Measurements from ENCODE around the gene SFMBT1. TPM values are rescaled to one million over a fixed set of nuclear protein-coding genes. Genes with fewer than 3 reads are reported as not detected.

The SFMBT1 gene
- polyA plus RNA-seq, 1 experiment: 2.0 TPM

- TF ChIP-seq CTCF (IDR thresholded peaks at IDR 0.05; ENCODE audit: low read depth, low read length): no peak
- no peak overlapping the region for H3K27ac ChIP-seq (ENCODE audit: low read depth, low read length)
- ChIA-PET CTCF (no interaction called here), POLR2A (no interaction called here)
- no peak overlapping the region for H3K4me3 ChIP-seq (ENCODE audit: low read depth, low read length)
- DNase-seq (ENCODE audit: low read depth, low spot score): no peak
- no peaks in the 10 kb centered on the region for H3K27me3 ChIP-seq (ENCODE audit: control insufficient read depth, insufficient read depth, low read length)
- no peaks in the 10 kb centered on the region for H3K9me3 ChIP-seq (ENCODE audit: control insufficient read depth, insufficient read depth, low read length)
These were observed 132.8 kb downstream of the SFMBT1 start for GRCh38 chr3:52912885-52913731.

- no peak for DNase-seq (ENCODE audit: low read depth, low spot score)
- CTCF ChIA-PET: no interaction called here
- Histone ChIP-seq H3K27ac (ENCODE audit: low read depth, low read length) (no peak overlapping the region), H3K27me3 (ENCODE audit: control insufficient read depth, insufficient read depth, low read length) (no peaks in the 10 kb centered on the region), H3K9me3 (ENCODE audit: control insufficient read depth, insufficient read depth, low read length) (no peaks in the 10 kb centered on the region), H3K4me3 (ENCODE audit: low read depth, low read length) (no peak overlapping the region)
- no peak for TF ChIP-seq CTCF (IDR thresholded peaks at IDR 0.05; ENCODE audit: low read depth, low read length)
- POLR2A ChIA-PET: no interaction called here
These were observed 135.1 kb downstream of the SFMBT1 start for GRCh38 chr3:52910823-52911222.

GRCh38 chr3:52907497-52907896 lies 138.4 kb downstream of the SFMBT1 start:
- TF ChIP-seq CTCF (IDR thresholded peaks at IDR 0.05; ENCODE audit: low read depth, low read length): peak; percentile 22; the same call in 1 of the 2 replicates
- CTCF ChIA-PET: interaction anchor here (1.0 to 1.1 kb wide), 2 partner anchors 27 to 165 kb away, joined by 3 to 4 read pairs; no protein-coding TSS in a partner anchor
- no peak for DNase-seq (ENCODE audit: low read depth, low spot score)
- POLR2A ChIA-PET: no interaction called here
- Histone ChIP-seq H3K4me3 (ENCODE audit: low read depth, low read length) (no peak overlapping the region), H3K27me3 (ENCODE audit: control insufficient read depth, insufficient read depth, low read length) (no peaks in the 10 kb centered on the region), H3K9me3 (ENCODE audit: control insufficient read depth, insufficient read depth, low read length) (no peaks in the 10 kb centered on the region), H3K27ac (ENCODE audit: low read depth, low read length) (no peak overlapping the region)

- DNase-seq (ENCODE audit: low read depth, low spot score): no peak
- no peak overlapping the region for H3K27ac ChIP-seq (ENCODE audit: low read depth, low read length)
- no peaks in the 10 kb centered on the region for H3K27me3 ChIP-seq (ENCODE audit: control insufficient read depth, insufficient read depth, low read length)
- ChIA-PET CTCF (no interaction called here), POLR2A (no interaction called here)
- H3K9me3 ChIP-seq (ENCODE audit: control insufficient read depth, insufficient read depth, low read length): no peaks in the 10 kb centered on the region
- H3K4me3 ChIP-seq (ENCODE audit: low read depth, low read length): no peak overlapping the region
- no peak for TF ChIP-seq CTCF (IDR thresholded peaks at IDR 0.05; ENCODE audit: low read depth, low read length)
These were observed 141.3 kb downstream of the SFMBT1 start for GRCh38 chr3:52904552-52904951.

GRCh38 chr3:52904000-52904399 lies 141.9 kb downstream of the SFMBT1 start:
- ChIA-PET POLR2A (no interaction called here), CTCF (no interaction called here)
- H3K9me3 ChIP-seq (ENCODE audit: control insufficient read depth, insufficient read depth, low read length): no peaks in the 10 kb centered on the region
- DNase-seq (ENCODE audit: low read depth, low spot score): no peak
- no peak overlapping the region for H3K4me3 ChIP-seq (ENCODE audit: low read depth, low read length)
- TF ChIP-seq CTCF (IDR thresholded peaks at IDR 0.05; ENCODE audit: low read depth, low read length): no peak
- no peak overlapping the region for H3K27ac ChIP-seq (ENCODE audit: low read depth, low read length)
- H3K27me3 ChIP-seq (ENCODE audit: control insufficient read depth, insufficient read depth, low read length): no peaks in the 10 kb centered on the region
